Endothelial cell (in vitro differentiated cells): ENCODE data around the gene FMO5. TPM values are rescaled to one million over a fixed set of nuclear protein-coding genes. Genes with fewer than 3 reads are reported as not detected.

ENCODE experiments used
- DNase-seq: peaks from one replicate; pipeline ENCODE4 v3.0.0; 2021; ENCODE audit warnings: low spot score
- H3K27ac Mint-ChIP-seq: one replicate; pipeline ENCODE4 v1.8.0; 2021; ENCODE audit warnings: mixed read lengths, inconsistent platforms; ENCODE audit not compliant: unreplicated experiment
- H3K27me3 Mint-ChIP-seq: one replicate; pipeline ENCODE4 v1.8.0; 2021; ENCODE audit warnings: mild to moderate bottlenecking, moderate library complexity, mixed read lengths, inconsistent platforms; ENCODE audit not compliant: unreplicated experiment
- H3K36me3 Mint-ChIP-seq: one replicate; pipeline ENCODE4 v1.8.0; 2021; ENCODE audit warnings: mild to moderate bottlenecking, low read depth, mixed read lengths, inconsistent platforms; ENCODE audit not compliant: unreplicated experiment
- H3K4me1 Mint-ChIP-seq: one replicate; pipeline ENCODE4 v1.8.0; 2021; ENCODE audit warnings: mild to moderate bottlenecking, mixed read lengths, inconsistent platforms; ENCODE audit not compliant: unreplicated experiment
- H3K4me3 Mint-ChIP-seq: one replicate; pipeline ENCODE4 v1.8.0; 2021; ENCODE audit warnings: mild to moderate bottlenecking, mixed read lengths, inconsistent platforms; ENCODE audit not compliant: unreplicated experiment
- H3K9me3 Mint-ChIP-seq: one replicate; pipeline ENCODE4 v1.8.0; 2021; ENCODE audit warnings: mixed read lengths, inconsistent platforms; ENCODE audit not compliant: unreplicated experiment
- CTCF ChIP-seq: fragments of 200-600 bp; sonication (generic); IDR thresholded peaks from one replicate; pipeline ENCODE4 v1.5.0; 2021; ENCODE audit warnings: antibody characterized with exemption; ENCODE audit not compliant: unreplicated experiment
- total RNA-seq: library from RNA; stranded (reverse); fragmentation: NEBNext Ultra II Directional; extraction: Animal tissue kit (Norgen Biotek cat#: 25700); gene quantifications from one replicate; pipeline ENCODE4 v1.2.1, GENCODE V29; 2021; ENCODE audit not compliant: unreplicated experiment

FMO5 gene
- total RNA-seq, 1 donor from 2014 or later = 1.6 TPM

- H3K36me3 Mint-ChIP-seq = peaks cover 3% of the 10 kb centered on the region
- no peak for TF ChIP-seq CTCF
- H3K9me3 Mint-ChIP-seq = no peaks in the 10 kb centered on the region
- H3K4me1 Mint-ChIP-seq = peaks cover 43% of the 10 kb centered on the region
- H3K4me3 Mint-ChIP-seq = no peak overlapping the region
- no peak for DNase-seq
- peak overlapping the region; percentile 32 for H3K27ac Mint-ChIP-seq
- peaks cover 1% of the 10 kb centered on the region for H3K27me3 Mint-ChIP-seq
These were observed 21.9 kb upstream of the FMO5 start for GRCh38 chr1:147246910-147247655.

- Mint-ChIP-seq H3K27ac (no peak overlapping the region), H3K4me3 (no peak overlapping the region), H3K9me3 (no peaks in the 10 kb centered on the region), H3K27me3 (peaks cover 5% of the 10 kb centered on the region), H3K36me3 (peaks cover 3% of the 10 kb centered on the region), H3K4me1 (peaks cover 49% of the 10 kb centered on the region)
- no peak for TF ChIP-seq CTCF
- no peak for DNase-seq
These were observed 21.0 kb upstream of the FMO5 start for GRCh38 chr1:147246044-147246690.

GRCh38 chr1:147245586-147246021 is 20.5 kb upstream of the FMO5 start:
- peaks cover 3% of the 10 kb centered on the region for H3K36me3 Mint-ChIP-seq
- no peak for TF ChIP-seq CTCF
- peaks cover 5% of the 10 kb centered on the region for H3K27me3 Mint-ChIP-seq
- H3K4me1 Mint-ChIP-seq = peaks cover 51% of the 10 kb centered on the region
- H3K4me3 Mint-ChIP-seq = no peak overlapping the region
- no peak overlapping the region for H3K27ac Mint-ChIP-seq
- DNase-seq = no peak
- H3K9me3 Mint-ChIP-seq = no peaks in the 10 kb centered on the region

GRCh38 chr1:147245129-147245528 is 20.0 kb upstream of the FMO5 start:
- H3K4me3 Mint-ChIP-seq = peak overlapping the region; percentile 48
- H3K27ac Mint-ChIP-seq = no peak overlapping the region
- peaks cover 5% of the 10 kb centered on the region for H3K27me3 Mint-ChIP-seq
- no peak for TF ChIP-seq CTCF
- H3K4me1 Mint-ChIP-seq = peaks cover 48% of the 10 kb centered on the region
- DNase-seq = no peak
- peaks cover 3% of the 10 kb centered on the region for H3K36me3 Mint-ChIP-seq
- no peaks in the 10 kb centered on the region for H3K9me3 Mint-ChIP-seq

GRCh38 chr1:147243841-147244240 is 18.7 kb upstream of the FMO5 start:
- Mint-ChIP-seq H3K4me1 (peaks cover 40% of the 10 kb centered on the region), H3K27ac (peak overlapping the region; percentile 0), H3K4me3 (peak overlapping the region; percentile 89), H3K27me3 (peaks cover 5% of the 10 kb centered on the region), H3K36me3 (peaks cover 3% of the 10 kb centered on the region), H3K9me3 (no peaks in the 10 kb centered on the region)
- no peak for DNase-seq
- TF ChIP-seq CTCF = no peak
